ENCODE results near the gene BMPR2.
"Not testable (repeated sequence)": the region's sequence is repeated elsewhere in the genome, so short reads cannot be mapped to it uniquely, and the experiment has no call there.

The BMPR2 gene

GRCh38 chr2:202499841-202500240, 123.7 kb downstream of the BMPR2 start:
- not testable (repeated sequence) for H3K27ac ChIP-seq (ENCODE audit: low read depth, low read length); H3K4me1 ChIP-seq (ENCODE audit: insufficient read depth, low read length); H3K36me3 ChIP-seq (ENCODE audit: insufficient read depth, low read length); H3K9me3 ChIP-seq (ENCODE audit: low read length); H3K9ac ChIP-seq (ENCODE audit: low read length); H3K27me3 ChIP-seq (ENCODE audit: control insufficient read depth in 1 of 2, insufficient read depth in 2 of 2, low read length in 2 of 2); H3K4me3 ChIP-seq (ENCODE audit: low read depth in 1 of 2, low read length in 2 of 2)

- not testable (repeated sequence) for H3K9ac ChIP-seq (ENCODE audit: low read length); H3K4me1 ChIP-seq (ENCODE audit: insufficient read depth, low read length); H3K9me3 ChIP-seq (ENCODE audit: low read length); H3K27ac ChIP-seq (ENCODE audit: low read depth, low read length); H3K4me3 ChIP-seq (ENCODE audit: low read depth in 1 of 2, low read length in 2 of 2); H3K27me3 ChIP-seq (ENCODE audit: control insufficient read depth in 1 of 2, insufficient read depth in 2 of 2, low read length in 2 of 2); H3K36me3 ChIP-seq (ENCODE audit: insufficient read depth, low read length)
Observed at GRCh38 chr2:202503276-202503675, 127.1 kb downstream of the BMPR2 start.

- Histone ChIP-seq H3K4me1 (ENCODE audit: insufficient read depth, low read length) (no peaks in the 10 kb centered on the region), H3K9ac (ENCODE audit: low read length) (no peak overlapping the region), H3K4me3 (ENCODE audit: low read depth in 1 of 2, low read length in 2 of 2) (no peak overlapping the region), H3K9me3 (ENCODE audit: low read length) (no peaks in the 10 kb centered on the region), H3K27ac (ENCODE audit: low read depth, low read length) (no peak overlapping the region), H3K27me3 (ENCODE audit: control insufficient read depth in 1 of 2, insufficient read depth in 2 of 2, low read length in 2 of 2) (no peaks in the 10 kb centered on the region), H3K36me3 (ENCODE audit: insufficient read depth, low read length) (no peaks in the 10 kb centered on the region)
Observed at GRCh38 chr2:202508686-202509085, 132.6 kb downstream of the BMPR2 start.

- Histone ChIP-seq H3K4me3 (ENCODE audit: low read depth in 1 of 2, low read length in 2 of 2) (no peak overlapping the region), H3K36me3 (ENCODE audit: insufficient read depth, low read length) (no peaks in the 10 kb centered on the region), H3K27ac (ENCODE audit: low read depth, low read length) (no peak overlapping the region), H3K4me1 (ENCODE audit: insufficient read depth, low read length) (no peaks in the 10 kb centered on the region), H3K9ac (ENCODE audit: low read length) (no peak overlapping the region), H3K27me3 (ENCODE audit: control insufficient read depth in 1 of 2, insufficient read depth in 2 of 2, low read length in 2 of 2) (no peaks in the 10 kb centered on the region), H3K9me3 (ENCODE audit: low read length) (no peaks in the 10 kb centered on the region)
Observed at GRCh38 chr2:202510911-202511310, 134.8 kb downstream of the BMPR2 start.

- H3K36me3 ChIP-seq (ENCODE audit: insufficient read depth, low read length) = no peaks in the 10 kb centered on the region
- no peak overlapping the region for H3K4me3 ChIP-seq (ENCODE audit: low read depth in 1 of 2, low read length in 2 of 2)
- H3K9ac ChIP-seq (ENCODE audit: low read length) = no peak overlapping the region
- H3K4me1 ChIP-seq (ENCODE audit: insufficient read depth, low read length) = no peaks in the 10 kb centered on the region
- H3K27me3 ChIP-seq (ENCODE audit: control insufficient read depth in 1 of 2, insufficient read depth in 2 of 2, low read length in 2 of 2) = no peaks in the 10 kb centered on the region
- H3K27ac ChIP-seq (ENCODE audit: low read depth, low read length) = no peak overlapping the region
- no peaks in the 10 kb centered on the region for H3K9me3 ChIP-seq (ENCODE audit: low read length)
Observed at GRCh38 chr2:202512176-202512575, 136.0 kb downstream of the BMPR2 start.

- Histone ChIP-seq H3K27ac (ENCODE audit: low read depth, low read length) (no peak overlapping the region), H3K27me3 (ENCODE audit: control insufficient read depth in 1 of 2, insufficient read depth in 2 of 2, low read length in 2 of 2) (no peaks in the 10 kb centered on the region), H3K36me3 (ENCODE audit: insufficient read depth, low read length) (peaks cover 11% of the 10 kb centered on the region), H3K4me1 (ENCODE audit: insufficient read depth, low read length) (no peaks in the 10 kb centered on the region), H3K4me3 (ENCODE audit: low read depth in 1 of 2, low read length in 2 of 2) (no peak overlapping the region), H3K9ac (ENCODE audit: low read length) (no peak overlapping the region), H3K9me3 (ENCODE audit: low read length) (no peaks in the 10 kb centered on the region)
Observed at GRCh38 chr2:202514732-202515131, 138.6 kb downstream of the BMPR2 start.

- no peaks in the 10 kb centered on the region for H3K27me3 ChIP-seq (ENCODE audit: control insufficient read depth in 1 of 2, insufficient read depth in 2 of 2, low read length in 2 of 2)
- peaks cover 20% of the 10 kb centered on the region for H3K36me3 ChIP-seq (ENCODE audit: insufficient read depth, low read length)
- no peaks in the 10 kb centered on the region for H3K4me1 ChIP-seq (ENCODE audit: insufficient read depth, low read length)
- no peak overlapping the region for H3K27ac ChIP-seq (ENCODE audit: low read depth, low read length)
- H3K9me3 ChIP-seq (ENCODE audit: low read length) = no peaks in the 10 kb centered on the region
- H3K4me3 ChIP-seq (ENCODE audit: low read depth in 1 of 2, low read length in 2 of 2) = no peak overlapping the region
- H3K9ac ChIP-seq (ENCODE audit: low read length) = no peak overlapping the region
Observed at GRCh38 chr2:202519453-202519852, 143.3 kb downstream of the BMPR2 start.

- H3K27ac ChIP-seq (ENCODE audit: low read depth, low read length) = no peak overlapping the region
- H3K4me1 ChIP-seq (ENCODE audit: insufficient read depth, low read length) = no peaks in the 10 kb centered on the region
- H3K36me3 ChIP-seq (ENCODE audit: insufficient read depth, low read length) = peaks cover 20% of the 10 kb centered on the region
- no peak overlapping the region for H3K4me3 ChIP-seq (ENCODE audit: low read depth in 1 of 2, low read length in 2 of 2)
- no peaks in the 10 kb centered on the region for H3K27me3 ChIP-seq (ENCODE audit: control insufficient read depth in 1 of 2, insufficient read depth in 2 of 2, low read length in 2 of 2)
- no peaks in the 10 kb centered on the region for H3K9me3 ChIP-seq (ENCODE audit: low read length)
- H3K9ac ChIP-seq (ENCODE audit: low read length) = no peak overlapping the region
Observed at GRCh38 chr2:202521470-202521869, 145.3 kb downstream of the BMPR2 start.

- H3K4me3 ChIP-seq (ENCODE audit: low read depth in 1 of 2, low read length in 2 of 2) = no peak overlapping the region
- no peaks in the 10 kb centered on the region for H3K36me3 ChIP-seq (ENCODE audit: insufficient read depth, low read length)
- H3K27ac ChIP-seq (ENCODE audit: low read depth, low read length) = no peak overlapping the region
- H3K27me3 ChIP-seq (ENCODE audit: control insufficient read depth in 1 of 2, insufficient read depth in 2 of 2, low read length in 2 of 2) = no peaks in the 10 kb centered on the region
- H3K9me3 ChIP-seq (ENCODE audit: low read length) = no peaks in the 10 kb centered on the region
- no peak overlapping the region for H3K9ac ChIP-seq (ENCODE audit: low read length)
- no peaks in the 10 kb centered on the region for H3K4me1 ChIP-seq (ENCODE audit: insufficient read depth, low read length)
Observed at GRCh38 chr2:202529389-202529788, 153.3 kb downstream of the BMPR2 start.

- Histone ChIP-seq H3K4me3 (ENCODE audit: low read depth in 1 of 2, low read length in 2 of 2) (no peak overlapping the region), H3K9ac (ENCODE audit: low read length) (no peak overlapping the region), H3K4me1 (ENCODE audit: insufficient read depth, low read length) (no peaks in the 10 kb centered on the region), H3K27ac (ENCODE audit: low read depth, low read length) (no peak overlapping the region), H3K27me3 (ENCODE audit: control insufficient read depth in 1 of 2, insufficient read depth in 2 of 2, low read length in 2 of 2) (no peaks in the 10 kb centered on the region), H3K36me3 (ENCODE audit: insufficient read depth, low read length) (no peaks in the 10 kb centered on the region), H3K9me3 (ENCODE audit: low read length) (no peaks in the 10 kb centered on the region)
Observed at GRCh38 chr2:202530038-202530437, 153.9 kb downstream of the BMPR2 start.

GRCh38 chr2:202535290-202535689, 159.2 kb downstream of the BMPR2 start:
- H3K36me3 ChIP-seq (ENCODE audit: insufficient read depth, low read length); H3K27me3 ChIP-seq (ENCODE audit: control insufficient read depth in 1 of 2, insufficient read depth in 2 of 2, low read length in 2 of 2); H3K9me3 ChIP-seq (ENCODE audit: low read length); H3K27ac ChIP-seq (ENCODE audit: low read depth, low read length); H3K4me3 ChIP-seq (ENCODE audit: low read depth in 1 of 2, low read length in 2 of 2); H3K4me1 ChIP-seq (ENCODE audit: insufficient read depth, low read length); H3K9ac ChIP-seq (ENCODE audit: low read length): not testable (repeated sequence)

GRCh38 chr2:202541137-202541536, 165.0 kb downstream of the BMPR2 start:
- Histone ChIP-seq H3K36me3 (ENCODE audit: insufficient read depth, low read length) (no peaks in the 10 kb centered on the region), H3K9me3 (ENCODE audit: low read length) (no peaks in the 10 kb centered on the region), H3K4me3 (ENCODE audit: low read depth in 1 of 2, low read length in 2 of 2) (no peak overlapping the region), H3K4me1 (ENCODE audit: insufficient read depth, low read length) (peaks cover 3% of the 10 kb centered on the region), H3K27me3 (ENCODE audit: control insufficient read depth in 1 of 2, insufficient read depth in 2 of 2, low read length in 2 of 2) (no peaks in the 10 kb centered on the region), H3K9ac (ENCODE audit: low read length) (no peak overlapping the region), H3K27ac (ENCODE audit: low read depth, low read length) (no peak overlapping the region)
